ENCODE results near the gene TANC1.
"Not testable (repeated sequence)": the region's sequence is repeated elsewhere in the genome, so short reads cannot be mapped to it uniquely, and the experiment has no call there.

TANC1 gene

GRCh38 chr2:159124931-159125467, 156.6 kb downstream of the TANC1 start:
- DNase-seq: no peak

- DNase-seq: no peak
Measured at GRCh38 chr2:159125858-159126257, 157.4 kb downstream of the TANC1 start.

DNA sequence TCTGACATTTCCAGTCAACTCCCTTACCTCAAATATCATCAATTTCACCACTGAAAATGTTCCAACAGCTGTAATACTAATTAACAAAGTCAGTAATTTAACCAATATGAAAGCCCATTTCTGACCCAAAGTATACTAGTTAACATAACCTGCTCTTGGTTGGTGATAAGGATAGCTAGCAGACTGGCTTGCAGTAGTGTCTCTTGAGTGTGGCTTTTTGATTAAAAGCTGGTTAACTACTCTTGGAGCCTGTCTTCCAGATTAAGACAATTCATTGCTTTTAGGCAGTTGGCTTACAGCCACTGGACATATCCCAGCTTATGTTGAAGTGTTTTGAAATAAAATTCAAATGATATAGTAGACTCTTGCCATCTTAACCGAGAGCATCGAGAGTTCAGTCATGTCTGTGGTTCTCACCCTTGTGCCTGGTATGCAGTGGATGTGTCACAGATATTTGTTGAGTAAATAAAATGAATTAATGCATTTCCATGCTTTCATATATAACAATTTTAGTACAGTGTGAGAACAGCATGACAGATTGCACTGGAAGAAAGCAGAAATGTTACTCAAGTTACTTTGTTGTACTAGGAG, 158.1 kb downstream of the TANC1 start:
- no peak for DNase-seq

DNA sequence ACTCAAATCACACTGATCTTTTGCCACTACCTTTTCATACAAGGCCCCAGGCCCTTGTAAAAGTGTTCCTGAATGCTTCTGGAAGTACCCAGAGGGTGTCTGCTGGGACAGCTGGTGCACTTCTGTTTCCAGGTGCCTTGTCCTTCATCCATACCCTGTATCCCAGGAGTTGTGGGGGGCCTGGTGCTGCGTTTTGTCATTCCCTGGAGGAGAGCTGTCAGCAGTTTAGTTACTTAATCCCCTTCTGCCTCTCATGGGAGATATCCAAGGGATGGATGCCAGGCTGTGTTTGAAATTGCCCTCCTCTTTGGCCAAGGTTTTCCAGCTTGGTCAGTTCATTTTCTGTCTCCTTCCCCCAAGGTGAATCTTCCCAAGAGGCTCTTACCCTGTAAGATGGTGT, 159.8 kb downstream of the TANC1 start:
- DNase-seq: no peak

GRCh38 chr2:159129269-159129668, 160.8 kb downstream of the TANC1 start:
- no peak for DNase-seq

DNA sequence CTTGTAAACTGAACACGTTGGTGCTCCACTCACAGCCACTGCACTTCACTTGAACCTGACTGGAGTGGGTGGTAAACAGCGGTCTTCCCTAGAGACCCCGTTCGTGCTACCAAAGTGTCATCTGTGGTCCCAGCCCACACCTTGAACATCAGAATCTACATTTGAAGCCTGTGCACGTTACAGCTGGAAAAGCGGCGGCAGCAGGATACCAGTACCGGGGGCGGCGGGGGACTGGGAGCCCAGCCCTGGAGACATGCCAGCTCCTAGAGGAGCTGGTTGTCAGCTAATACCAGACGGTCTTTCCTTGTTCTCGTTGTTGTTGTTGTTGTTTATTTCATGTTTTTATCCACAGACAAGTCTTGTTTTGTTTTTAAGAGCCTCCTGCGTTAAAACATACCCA, 161.4 kb downstream of the TANC1 start:
- DNase-seq: no peak

DNA sequence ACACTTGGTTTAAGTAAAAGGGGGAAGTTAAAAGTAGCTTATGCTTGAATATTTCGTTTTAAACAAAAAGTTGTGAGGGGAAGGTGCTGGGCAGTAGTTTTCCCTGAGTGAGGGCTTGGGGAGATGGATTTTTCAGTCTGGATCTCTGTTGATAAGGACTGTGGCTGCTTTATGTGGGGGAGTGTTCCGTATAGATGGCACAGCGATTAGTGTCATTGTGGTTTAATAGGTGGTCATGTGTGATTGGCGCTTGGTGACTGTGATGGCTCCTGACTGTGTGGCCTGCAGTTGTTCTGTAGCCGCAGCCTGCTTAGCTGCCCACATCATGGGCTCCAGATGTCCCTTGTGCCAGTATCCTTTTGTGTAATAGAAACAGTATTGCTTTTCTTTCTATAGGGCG, 161.9 kb downstream of the TANC1 start:
- DNase-seq: no peak

DNA sequence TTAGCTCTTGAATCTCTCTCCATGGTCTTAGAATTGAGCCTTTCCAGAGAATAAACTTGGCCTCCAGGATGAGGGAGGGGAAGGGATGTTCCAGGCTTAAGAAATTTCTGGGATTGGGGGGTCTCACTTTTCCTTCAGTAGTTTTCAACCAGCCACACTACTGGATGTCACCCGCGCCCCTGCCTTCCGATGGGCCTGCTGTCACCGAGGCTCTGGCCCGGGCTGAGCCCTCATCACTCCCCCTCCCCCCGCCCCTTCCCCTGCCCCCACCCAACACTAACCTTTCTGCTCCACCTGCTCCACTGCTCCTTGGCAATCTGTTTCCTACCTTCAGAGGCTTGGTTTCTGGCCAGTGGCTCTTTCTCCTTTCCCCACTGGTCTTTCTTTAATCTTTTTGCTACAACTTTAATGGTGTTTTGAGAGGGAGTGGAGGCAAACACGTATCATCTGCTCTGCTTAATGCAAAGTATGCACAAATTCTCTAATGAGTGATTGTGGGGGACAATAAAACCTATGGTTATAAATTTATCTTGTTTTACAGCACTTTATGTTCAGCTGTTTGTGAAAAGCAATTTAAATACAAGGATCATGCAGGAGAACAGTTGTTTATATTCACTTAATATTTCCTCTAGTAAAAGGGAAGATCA, 162.9 kb downstream of the TANC1 start:
- DNase-seq: no peak

- DNase-seq: no peak
Measured at GRCh38 chr2:159131914-159132281, 163.5 kb downstream of the TANC1 start.

- no peak for DNase-seq
Measured at GRCh38 chr2:159133797-159134196, 165.4 kb downstream of the TANC1 start.

- no peak for DNase-seq
Measured at GRCh38 chr2:159134979-159135378, 166.5 kb downstream of the TANC1 start.

- no peak for DNase-seq
Measured at GRCh38 chr2:159136391-159136790, 168.0 kb downstream of the TANC1 start.

GRCh38 chr2:159137511-159138241, 169.2 kb downstream of the TANC1 start:
- DNase-seq: no peak

DNA sequence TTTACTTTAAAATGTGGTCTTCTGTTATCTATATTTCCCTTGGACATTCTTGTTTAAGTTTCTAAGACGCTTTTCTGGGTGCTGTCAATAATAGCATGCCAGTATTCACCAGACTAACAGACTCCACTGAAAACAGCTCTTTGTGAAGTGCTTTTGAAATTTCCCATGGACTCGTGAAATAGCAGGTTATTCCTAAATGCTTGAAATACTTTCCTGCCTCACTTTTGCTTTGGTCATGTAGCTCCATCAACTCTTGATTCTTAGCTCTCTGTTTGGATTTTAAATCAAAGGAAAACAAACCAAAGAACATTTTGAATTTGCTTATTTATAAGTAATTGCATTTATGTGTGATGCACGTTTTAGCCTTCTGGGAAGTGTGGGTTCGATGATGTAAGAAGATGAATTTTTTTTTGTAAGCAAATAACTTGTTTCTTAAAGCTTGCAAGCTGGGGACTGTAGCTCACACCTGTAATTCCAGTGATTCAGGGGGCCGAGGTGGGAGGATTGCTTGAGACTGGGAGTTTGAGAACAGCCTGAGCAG, 170.3 kb downstream of the TANC1 start:
- no peak for DNase-seq

- DNase-seq: no peak
Measured at GRCh38 chr2:159139216-159139933, 170.9 kb downstream of the TANC1 start.

- no peak for DNase-seq
Measured at GRCh38 chr2:159140070-159140769, 171.8 kb downstream of the TANC1 start.

DNA sequence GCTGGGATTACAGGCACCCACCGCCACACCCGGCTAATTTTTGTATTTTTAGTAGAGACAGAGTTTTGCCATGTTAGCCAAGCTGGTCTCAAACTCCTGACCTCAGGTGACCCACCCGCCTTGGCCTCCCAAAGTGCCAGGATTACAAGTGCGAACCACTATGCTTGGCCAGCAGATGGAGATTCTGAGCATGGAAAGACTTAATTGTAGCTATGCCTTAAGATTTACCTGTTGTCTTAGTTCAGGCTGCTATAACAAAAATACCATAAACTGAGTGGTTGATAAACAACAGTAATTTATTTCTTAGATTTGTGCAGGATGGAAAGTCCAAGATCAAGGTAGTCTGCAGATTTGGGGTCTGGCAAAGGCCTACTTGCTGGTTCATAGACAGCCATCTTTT, 172.4 kb downstream of the TANC1 start:
- DNase-seq: not testable (repeated sequence)

GRCh38 chr2:159144776-159145614, 176.6 kb downstream of the TANC1 start:
- no peak for DNase-seq

DNA sequence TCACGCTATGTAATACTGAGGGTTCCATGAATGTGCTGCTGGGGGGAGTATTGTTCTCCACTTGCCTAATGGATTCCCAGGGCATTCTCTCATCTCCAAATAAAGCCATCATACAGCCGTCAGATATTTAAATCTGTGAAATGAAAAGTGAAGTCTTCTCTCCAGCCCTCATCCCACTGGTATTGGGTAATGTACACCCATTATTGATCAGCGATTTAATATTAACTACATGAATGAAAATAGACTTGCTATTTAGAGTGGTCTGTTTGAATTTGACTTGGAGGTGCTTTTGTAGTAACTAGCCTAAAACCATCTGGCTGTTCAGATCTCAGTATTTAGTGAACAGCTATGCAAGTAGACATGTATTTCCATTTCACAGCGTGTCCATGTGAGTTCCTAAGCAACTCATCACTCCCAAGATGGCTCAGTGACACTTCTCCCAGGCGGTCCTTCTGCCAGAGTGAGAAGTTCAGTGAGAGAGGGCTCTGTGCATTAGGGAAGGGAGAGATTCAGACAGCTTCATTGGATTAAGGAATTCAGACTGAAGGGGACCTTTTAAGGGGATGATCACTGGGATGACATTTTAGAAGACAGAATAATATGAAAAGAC, 177.4 kb downstream of the TANC1 start:
- DNase-seq: no peak

DNA sequence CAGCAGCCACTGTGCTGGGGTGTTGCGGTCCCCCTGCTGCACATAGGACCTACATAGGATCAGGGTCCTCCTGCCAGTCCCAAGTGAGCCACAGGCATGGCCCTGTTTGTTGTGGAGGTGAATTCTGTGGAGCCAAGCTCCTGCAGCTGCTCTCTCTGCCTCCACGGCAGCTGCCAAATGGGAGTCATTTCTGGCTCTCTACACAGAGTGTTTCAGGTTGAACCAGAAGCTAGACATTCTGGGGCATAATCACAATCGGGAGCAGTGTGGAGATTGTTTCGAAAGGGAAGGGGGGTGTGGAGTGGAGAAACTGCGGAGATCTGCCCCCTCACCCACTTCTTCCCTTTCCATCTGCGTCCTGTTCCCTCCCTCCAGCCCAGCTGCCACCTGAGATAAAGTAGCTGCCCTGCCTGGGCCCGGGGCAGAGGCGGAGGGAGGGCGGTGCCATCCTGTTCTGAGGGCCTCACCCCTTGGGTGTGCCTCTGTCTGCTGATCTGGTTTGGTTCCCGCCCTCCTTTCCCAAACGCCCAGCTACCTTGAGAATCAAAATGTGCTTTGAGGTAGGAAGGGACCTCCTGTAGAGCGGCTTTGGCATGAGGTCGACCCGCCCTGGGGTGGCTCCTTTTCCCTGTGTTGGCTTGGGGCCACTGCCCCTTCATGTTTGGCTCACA, 178.7 kb downstream of the TANC1 start:
- no peak for DNase-seq

GRCh38 chr2:159147690-159148089, 179.2 kb downstream of the TANC1 start:
- no peak for DNase-seq
